Measurements from ENCODE around the gene LRRN2. TPM values are rescaled to one million over a fixed set of nuclear protein-coding genes. Genes with fewer than 3 reads are reported as not detected.

The LRRN2 gene
- total and polyA plus RNA-seq, 4 donors: 0.97 to 4.4 (median 1.2) TPM

GRCh38 chr1:204730826-204731459 is 45.4 kb upstream of the LRRN2 start:
- DNase-seq (no peak), ATAC-seq (ENCODE audit: insufficient read depth, low FRiP score) (no peak)
- Histone ChIP-seq H3K4me3 (no peak overlapping the region), H3K4me1 (ENCODE audit: control insufficient read depth in 5 of 5, insufficient read depth in 5 of 5, low read length in 5 of 5) (no peaks in the 10 kb centered on the region), H3K27me3 (ENCODE audit: control insufficient read depth in 3 of 3, insufficient read depth in 3 of 3, low read length in 2 of 3) (peaks cover 0 to 14% (median 9%) of the 10 kb centered on the region in 3 donors), H3K9ac (ENCODE audit: insufficient read depth in 1 of 2, low read length in 2 of 2) (no peak overlapping the region), H3K36me3 (ENCODE audit: control insufficient read depth in 4 of 4, insufficient read depth in 4 of 4, low read length in 4 of 4) (no peaks in the 10 kb centered on the region), H3K27ac (ENCODE audit: low read depth in 1 of 2, low read length in 1 of 2) (no peak overlapping the region), H3K9me3 (ENCODE audit: control insufficient read depth in 4 of 4, insufficient read depth in 3 of 4, low read length in 3 of 4) (peaks cover 0 to 8% (median 0%) of the 10 kb centered on the region in 4 donors)
- TF ChIP-seq CTCF (IDR thresholded peaks at IDR 0.05; ENCODE audit: control extremely low read depth, extremely low read depth): no peak
- 50 to 61% methylated on average over 9 of the region's 9 CpGs for WGBS, 2 donors

- H3K9me3 ChIP-seq (ENCODE audit: control insufficient read depth in 4 of 4, insufficient read depth in 3 of 4, low read length in 3 of 4): peaks cover 0 to 6% (median 0%) of the 10 kb centered on the region in 4 donors
- H3K9ac ChIP-seq (ENCODE audit: insufficient read depth in 1 of 2, low read length in 2 of 2): no peak overlapping the region
- H3K36me3 ChIP-seq (ENCODE audit: control insufficient read depth in 4 of 4, insufficient read depth in 4 of 4, low read length in 4 of 4): no peaks in the 10 kb centered on the region
- H3K4me3 ChIP-seq: no peak overlapping the region
- H3K27ac ChIP-seq (ENCODE audit: low read depth in 1 of 2, low read length in 1 of 2): no peak overlapping the region
- H3K4me1 ChIP-seq (ENCODE audit: control insufficient read depth in 5 of 5, insufficient read depth in 5 of 5, low read length in 5 of 5): no peaks in the 10 kb centered on the region
- no peak for DNase-seq
- H3K27me3 ChIP-seq (ENCODE audit: control insufficient read depth in 3 of 3, insufficient read depth in 3 of 3, low read length in 2 of 3): peaks cover 0 to 14% (median 9%) of the 10 kb centered on the region in 3 donors
- no peak for ATAC-seq (ENCODE audit: insufficient read depth, low FRiP score)
- TF ChIP-seq CTCF (IDR thresholded peaks at IDR 0.05; ENCODE audit: control extremely low read depth, extremely low read depth): no peak
- 90 to 98% methylated on average over 7 of the region's 7 CpGs for WGBS, 2 donors
Observed at GRCh38 chr1:204729516-204729915, 44.0 kb upstream of the LRRN2 start.

GRCh38 chr1:204728456-204728855 is 42.9 kb upstream of the LRRN2 start:
- WGBS, 2 donors: 81 to 83% methylated on average over 3 of the region's 3 CpGs
- TF ChIP-seq CTCF (IDR thresholded peaks at IDR 0.05; ENCODE audit: control extremely low read depth, extremely low read depth): no peak
- ATAC-seq (ENCODE audit: insufficient read depth, low FRiP score): no peak

More at GRCh38 chr1:204728456-204728855, 42.9 kb upstream of the LRRN2 start:
- Histone ChIP-seq H3K4me3 (no peak overlapping the region), H3K36me3 (ENCODE audit: control insufficient read depth in 4 of 4, insufficient read depth in 4 of 4, low read length in 4 of 4) (no peaks in the 10 kb centered on the region), H3K27me3 (ENCODE audit: control insufficient read depth in 3 of 3, insufficient read depth in 3 of 3, low read length in 2 of 3) (peaks cover 0 to 14% (median 7%) of the 10 kb centered on the region in 3 donors), H3K27ac (ENCODE audit: low read depth in 1 of 2, low read length in 1 of 2) (no peak overlapping the region), H3K4me1 (ENCODE audit: control insufficient read depth in 5 of 5, insufficient read depth in 5 of 5, low read length in 5 of 5) (no peaks in the 10 kb centered on the region), H3K9me3 (ENCODE audit: control insufficient read depth in 4 of 4, insufficient read depth in 3 of 4, low read length in 3 of 4) (peaks cover 0 to 3% (median 0%) of the 10 kb centered on the region in 4 donors), H3K9ac (ENCODE audit: insufficient read depth in 1 of 2, low read length in 2 of 2) (no peak overlapping the region)
- no peak for DNase-seq
